HG03432 (cell line): ENCODE measurements around the gene SCNN1G.
"Not testable (repeated sequence)": the region's sequence is repeated elsewhere in the genome, so short reads cannot be mapped to it uniquely, and the experiment has no call there.

Experiments
- ATAC-seq: cut with Tn5 transposase; IDR thresholded peaks from one replicate; pipeline ENCODE4 v1.9.1; 2021; ENCODE audit warnings: mild to moderate bottlenecking, moderate library complexity; ENCODE audit not compliant: unreplicated experiment

Gene SCNN1G

DNA sequence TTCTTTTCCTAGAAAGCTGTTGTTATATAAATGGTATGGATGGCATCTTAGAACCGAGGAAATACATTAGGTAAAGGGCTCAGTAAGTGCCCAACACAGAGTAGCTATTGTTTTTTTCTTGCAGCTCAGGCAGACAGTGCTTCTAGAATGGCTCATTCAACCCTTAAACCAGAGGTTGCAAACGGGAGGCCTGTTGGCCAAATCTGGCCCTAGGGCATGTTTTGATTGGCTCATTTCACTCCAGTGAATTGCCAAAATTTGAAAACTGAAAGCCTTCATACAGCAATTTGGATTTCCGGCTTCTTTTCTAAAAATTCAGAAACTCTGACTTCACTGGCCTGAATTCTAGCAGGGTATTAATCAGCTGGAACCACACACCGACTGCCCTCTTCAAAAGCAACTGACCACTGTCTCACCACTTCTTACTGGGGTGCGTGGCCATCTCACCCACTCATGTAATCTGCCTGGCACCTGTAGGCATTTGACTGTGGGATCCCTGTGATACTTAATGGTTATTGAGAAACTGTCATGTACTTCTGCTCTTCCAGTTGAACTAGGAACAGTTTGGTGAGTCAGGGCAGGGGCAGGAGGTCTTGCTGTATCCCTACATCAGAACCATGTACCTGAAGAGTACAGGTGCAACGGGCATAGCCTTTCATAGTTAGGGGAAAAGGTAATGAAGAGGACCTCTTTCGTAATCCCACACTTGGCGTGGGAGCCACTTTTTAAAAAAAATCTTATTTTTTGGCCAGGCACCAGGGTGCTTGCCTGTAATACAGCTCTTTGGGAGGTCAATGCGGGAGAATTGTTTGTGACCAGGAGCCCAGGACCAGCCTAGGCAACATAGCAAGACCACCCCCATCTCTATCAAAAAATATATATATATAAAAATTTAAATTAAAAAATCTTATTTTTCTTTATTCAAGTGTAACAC, 66.0 kb downstream of the SCNN1G start:
- ATAC-seq: no peak

DNA sequence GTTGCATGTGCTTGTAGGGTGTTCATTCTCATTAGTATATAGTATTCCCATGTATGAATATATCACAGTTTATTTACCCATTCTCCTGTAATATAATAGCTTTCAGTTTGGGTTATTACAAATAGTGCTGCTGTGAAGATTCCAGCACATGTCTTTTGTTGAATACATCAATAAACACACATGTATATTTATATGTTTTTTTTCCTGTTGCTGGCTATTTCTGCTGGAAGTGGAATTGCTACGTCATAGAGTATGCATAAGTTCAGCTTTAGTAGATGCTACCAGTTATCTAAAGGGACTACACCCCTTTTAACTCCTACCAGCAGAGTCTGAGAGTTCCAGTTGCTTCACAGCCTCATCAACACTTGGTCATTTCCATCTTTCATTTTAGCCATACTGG, 67.3 kb downstream of the SCNN1G start:
- ATAC-seq: no peak

DNA sequence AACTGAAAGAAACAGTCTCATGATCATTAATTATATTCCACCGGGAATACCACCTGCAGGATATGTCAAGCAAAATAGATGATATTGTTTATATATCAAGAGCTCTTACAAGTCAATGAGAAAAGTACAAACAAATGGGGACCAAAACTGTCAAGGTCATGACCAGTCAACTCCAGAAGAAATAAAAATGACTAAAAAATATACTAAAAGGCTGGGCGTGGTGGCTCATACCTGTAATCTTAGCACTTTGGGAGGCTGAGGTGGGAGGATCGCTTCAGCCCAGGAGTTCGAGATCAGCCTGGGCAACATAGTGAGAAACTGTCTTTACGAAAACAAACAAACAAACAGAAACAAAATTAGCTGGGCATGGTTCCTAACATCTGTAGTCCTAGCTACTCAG, 69.8 kb downstream of the SCNN1G start:
- ATAC-seq: no peak

DNA sequence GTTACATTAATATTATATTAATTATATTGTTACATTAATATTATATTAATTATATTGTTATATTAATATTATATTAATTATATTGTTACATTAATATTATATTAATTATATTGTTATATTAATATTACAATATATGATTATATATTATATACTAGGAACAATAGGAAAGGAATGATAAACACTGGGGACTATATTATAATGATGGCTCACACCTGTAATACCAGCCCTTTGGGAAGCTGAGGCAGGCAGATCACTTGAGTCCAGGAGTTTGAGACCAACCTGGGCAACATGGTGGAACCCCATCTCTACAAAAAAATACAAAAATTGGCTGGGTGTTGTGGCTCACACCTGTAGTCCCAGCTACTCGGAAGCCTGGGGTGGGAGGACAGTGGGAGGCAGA, 71.1 kb downstream of the SCNN1G start:
- not testable (repeated sequence) for ATAC-seq

DNA sequence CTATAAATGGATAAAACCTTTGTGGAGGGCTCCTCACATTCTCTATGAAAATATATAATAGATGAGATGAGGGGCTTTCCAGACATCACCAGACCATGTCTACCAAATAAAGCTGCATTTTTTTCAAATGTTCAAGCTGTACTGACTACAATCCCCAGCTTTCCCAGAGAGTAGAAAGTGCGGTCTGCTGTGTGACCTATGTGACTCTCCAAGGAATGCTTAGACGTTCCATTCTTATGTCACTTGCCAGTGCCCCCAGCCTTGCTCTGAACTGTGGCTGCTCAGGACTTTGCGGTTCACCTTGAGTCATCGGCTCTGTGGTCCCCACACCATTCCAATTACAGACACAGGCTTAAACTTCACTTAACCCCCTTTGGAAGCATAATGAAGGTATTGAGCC, 71.8 kb downstream of the SCNN1G start:
- no peak for ATAC-seq

DNA sequence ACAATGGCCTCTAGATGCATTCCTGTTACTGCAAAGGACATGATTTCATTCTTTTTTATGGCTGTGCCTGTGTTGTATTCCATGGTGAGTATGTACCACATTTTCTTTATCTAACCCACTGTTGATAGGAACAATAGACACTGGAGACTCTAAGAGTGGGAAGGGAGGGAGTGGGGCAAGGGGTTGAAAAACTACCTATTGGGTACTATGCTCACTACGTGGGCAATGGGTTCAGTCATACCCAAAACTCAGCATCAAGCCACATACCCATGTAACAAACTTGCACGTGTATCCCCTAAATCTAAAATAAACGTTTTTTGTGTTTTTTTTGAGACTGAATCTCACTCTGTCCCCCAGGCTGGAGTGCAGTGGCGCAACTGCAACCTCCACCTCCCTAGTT, 72.5 kb downstream of the SCNN1G start:
- ATAC-seq: no peak

DNA sequence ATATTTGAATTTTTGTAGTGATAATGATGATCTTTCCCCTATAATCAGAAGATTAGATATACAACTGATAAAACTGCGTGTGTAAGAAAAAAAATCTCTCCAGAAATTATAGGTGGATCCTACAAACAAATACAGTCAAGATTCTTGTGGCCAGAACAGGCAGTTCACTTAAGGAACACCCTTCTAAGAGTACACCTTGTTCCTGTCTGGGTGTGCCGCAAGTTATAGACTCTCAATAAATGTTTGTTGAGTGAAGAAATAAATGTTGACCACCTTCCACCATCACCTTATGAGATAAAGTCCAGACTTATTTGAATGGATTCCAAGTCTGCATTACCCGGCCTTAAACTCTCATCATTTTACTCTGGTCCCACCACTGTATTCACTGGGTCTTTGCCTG, 73.9 kb downstream of the SCNN1G start:
- no peak for ATAC-seq

DNA sequence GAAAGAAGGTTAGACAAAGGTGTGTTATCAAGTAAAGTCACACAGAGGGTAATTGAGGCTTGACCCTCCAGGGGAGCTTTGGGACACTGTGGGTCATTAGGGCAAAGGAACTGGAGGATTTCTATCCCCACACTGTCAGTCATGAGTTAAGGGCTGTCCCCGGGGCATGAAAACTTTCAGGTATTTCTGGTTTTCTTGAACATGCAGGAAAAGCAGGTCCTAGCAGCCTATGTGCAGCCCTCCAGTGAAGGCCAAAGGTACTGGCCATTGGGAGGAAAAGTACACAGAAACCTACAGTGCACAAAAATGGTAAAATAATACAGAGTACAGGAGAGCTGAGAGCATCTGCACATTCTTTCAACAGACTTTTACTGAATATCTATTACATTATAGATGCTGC, 75.1 kb downstream of the SCNN1G start:
- ATAC-seq: no peak

DNA sequence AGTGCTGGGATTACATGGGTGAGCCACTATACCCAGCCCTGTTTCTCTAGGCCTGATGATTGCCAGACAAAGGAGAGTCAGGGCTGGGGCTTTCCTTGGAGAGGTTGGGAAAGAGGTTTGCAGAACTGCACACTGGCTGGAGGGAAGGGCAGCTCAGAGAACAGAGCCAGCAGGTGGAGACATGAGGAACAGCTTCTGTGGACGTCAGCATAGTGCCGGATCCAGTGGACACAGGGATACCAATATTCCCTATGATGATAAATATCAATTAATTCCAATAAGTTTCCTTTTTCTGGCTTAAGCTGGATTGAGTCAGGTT, 76.3 kb downstream of the SCNN1G start:
- ATAC-seq: no peak
